GM19463 (cell line): ENCODE data around the gene CCM2.

Experiments used
- ATAC-seq: cut with Tn5 transposase; IDR thresholded peaks from one replicate; pipeline ENCODE4 v1.9.1; 2021; ENCODE audit warnings: mild to moderate bottlenecking, moderate library complexity; ENCODE audit not compliant: unreplicated experiment

CCM2 gene

GRCh38 chr7:45077579-45077978 lies 77.6 kb downstream of the CCM2 start:
- ATAC-seq, result no peak

- no peak for ATAC-seq
Measured at GRCh38 chr7:45078125-45078681, 78.2 kb downstream of the CCM2 start.

DNA sequence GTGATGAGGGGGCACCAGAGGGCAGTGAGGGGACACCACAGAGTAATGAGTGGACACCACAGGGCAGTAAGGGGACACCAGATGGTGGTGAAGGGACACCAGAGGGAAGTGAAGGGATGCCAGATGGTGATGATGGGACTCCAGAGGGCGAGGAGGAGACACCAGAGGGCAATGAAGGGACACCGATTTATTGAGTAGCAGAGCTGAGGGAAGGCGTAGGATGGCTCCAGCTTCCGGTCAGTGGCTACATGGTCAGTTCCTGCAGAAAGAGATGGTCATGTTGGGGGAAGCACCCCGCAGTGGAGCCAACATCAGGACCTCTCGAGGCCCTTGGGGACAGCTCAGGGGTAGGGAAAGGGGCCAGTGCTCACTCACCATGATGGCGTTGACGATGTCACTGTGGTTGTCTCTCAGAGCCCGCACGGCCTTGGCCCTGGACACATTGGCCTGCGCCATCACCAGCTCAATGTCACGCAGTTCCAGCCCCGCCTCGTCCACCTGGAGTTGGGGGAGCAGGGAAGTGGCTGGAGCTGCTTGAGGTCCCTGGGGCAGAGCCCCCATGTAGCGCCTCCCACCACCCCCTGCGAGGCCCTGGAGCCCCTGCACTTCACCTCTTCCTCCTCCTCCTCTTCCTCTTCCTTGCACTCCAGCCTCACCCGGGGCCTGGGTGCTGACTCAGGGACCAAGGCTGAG lies 80.4 kb downstream of the CCM2 start:
- ATAC-seq, result no peak

- no peak for ATAC-seq
Measured at GRCh38 chr7:45080958-45081669, 81.1 kb downstream of the CCM2 start.

DNA sequence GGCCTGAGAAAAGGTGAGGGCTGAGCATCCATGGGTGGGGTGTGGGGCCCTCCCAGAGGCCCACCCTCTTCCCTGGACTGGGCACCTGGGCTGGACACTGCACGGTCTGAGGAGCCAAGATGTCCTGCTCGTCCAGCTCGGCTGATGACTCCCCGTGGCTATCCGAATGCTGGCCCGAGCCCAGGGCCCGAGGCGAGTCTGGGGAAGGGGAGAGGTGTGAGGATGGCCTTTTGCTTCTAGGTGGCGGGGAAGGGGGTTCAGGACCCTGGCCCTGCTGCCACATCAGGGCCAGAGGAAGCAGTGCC lies 81.6 kb downstream of the CCM2 start:
- no peak for ATAC-seq

GRCh38 chr7:45082031-45082830 lies 82.2 kb downstream of the CCM2 start:
- no peak for ATAC-seq

DNA sequence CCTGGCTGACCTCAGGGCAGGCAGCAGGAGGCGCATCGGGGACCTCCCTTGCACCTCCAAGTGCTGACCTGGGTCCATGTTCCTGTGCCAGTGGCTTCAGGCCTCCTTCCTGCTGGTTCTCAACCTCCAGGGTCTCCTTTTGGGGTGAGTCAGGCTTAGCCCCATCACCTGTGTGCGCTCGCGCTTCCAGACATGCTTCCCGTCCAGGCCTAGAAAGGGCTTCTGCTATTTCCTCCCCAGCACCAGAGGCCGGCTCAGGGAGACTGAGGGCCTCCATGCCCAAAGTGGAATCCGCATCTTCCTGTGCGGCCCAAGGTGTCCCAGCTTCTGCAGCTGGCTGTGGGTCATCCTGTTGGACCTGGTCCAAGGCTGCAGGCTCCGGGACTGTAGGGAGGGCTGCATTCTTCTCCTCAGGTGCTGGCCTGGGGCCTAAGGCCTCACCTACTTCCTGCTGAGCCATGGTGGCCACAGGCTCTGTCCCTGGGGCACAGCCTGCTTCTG lies 82.9 kb downstream of the CCM2 start:
- ATAC-seq, result no peak

- ATAC-seq, result no peak
Measured at GRCh38 chr7:45084336-45084735, 84.3 kb downstream of the CCM2 start.

GRCh38 chr7:45084901-45085618 lies 85.1 kb downstream of the CCM2 start:
- no peak for ATAC-seq

DNA sequence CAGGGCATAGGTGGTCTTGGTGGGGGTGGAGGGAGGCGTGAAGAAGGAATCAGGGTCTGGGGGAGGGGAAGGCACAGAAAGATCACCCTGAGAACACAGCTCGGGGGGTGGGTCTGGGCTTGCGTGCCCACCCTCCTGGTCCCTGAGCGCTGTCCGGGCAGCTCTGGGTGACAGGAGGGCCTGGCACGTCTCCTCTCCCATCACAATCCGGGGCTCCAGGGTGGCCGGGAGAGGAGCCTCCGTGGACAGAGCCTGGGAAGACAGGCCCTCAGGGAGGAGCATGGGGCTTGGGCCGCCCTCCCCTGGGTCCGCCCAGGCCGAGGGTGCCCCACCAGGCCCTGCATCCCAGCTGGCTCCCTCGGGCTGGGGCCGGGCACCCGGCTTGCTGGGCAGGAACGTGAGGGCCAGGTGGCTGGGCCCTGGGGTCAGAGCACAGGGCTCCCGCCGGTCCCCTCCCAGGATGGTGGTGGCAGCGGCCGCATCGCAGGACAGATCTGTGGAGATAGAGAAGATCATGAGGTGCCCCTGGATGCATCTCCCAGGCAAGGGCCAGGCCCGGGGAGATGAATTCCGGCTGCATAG lies 85.7 kb downstream of the CCM2 start:
- no peak for ATAC-seq

GRCh38 chr7:45086331-45087065 lies 86.5 kb downstream of the CCM2 start:
- no peak for ATAC-seq

GRCh38 chr7:45087301-45088145 lies 87.5 kb downstream of the CCM2 start:
- no peak for ATAC-seq

DNA sequence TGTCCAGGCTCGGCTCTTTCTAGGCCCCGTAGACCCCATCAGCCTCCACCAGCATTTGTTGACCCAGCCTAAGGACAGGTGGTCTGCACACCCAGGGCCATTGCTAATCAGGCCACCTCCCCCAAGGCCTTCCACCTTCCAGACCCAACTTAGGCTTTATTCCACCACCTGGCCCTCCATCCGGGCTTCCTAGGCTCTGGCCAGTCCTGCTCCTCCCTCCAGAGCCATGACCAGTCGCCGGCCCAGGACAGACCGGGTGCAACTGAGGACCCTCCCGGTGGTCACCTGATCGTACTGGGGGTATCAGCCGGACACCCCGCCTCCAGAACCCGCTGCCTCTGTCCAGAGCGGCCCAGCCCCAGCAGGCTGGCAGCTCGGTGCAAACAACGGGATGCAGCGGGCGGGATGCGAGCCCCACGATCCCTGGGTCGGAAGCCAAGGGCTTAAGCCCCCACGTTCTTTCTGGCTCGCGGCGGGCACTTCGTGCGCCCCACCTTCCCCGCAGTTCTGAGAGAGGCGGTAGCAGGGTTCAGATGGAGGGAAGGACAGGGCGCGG lies 88.2 kb downstream of the CCM2 start:
- ATAC-seq, result no peak

DNA sequence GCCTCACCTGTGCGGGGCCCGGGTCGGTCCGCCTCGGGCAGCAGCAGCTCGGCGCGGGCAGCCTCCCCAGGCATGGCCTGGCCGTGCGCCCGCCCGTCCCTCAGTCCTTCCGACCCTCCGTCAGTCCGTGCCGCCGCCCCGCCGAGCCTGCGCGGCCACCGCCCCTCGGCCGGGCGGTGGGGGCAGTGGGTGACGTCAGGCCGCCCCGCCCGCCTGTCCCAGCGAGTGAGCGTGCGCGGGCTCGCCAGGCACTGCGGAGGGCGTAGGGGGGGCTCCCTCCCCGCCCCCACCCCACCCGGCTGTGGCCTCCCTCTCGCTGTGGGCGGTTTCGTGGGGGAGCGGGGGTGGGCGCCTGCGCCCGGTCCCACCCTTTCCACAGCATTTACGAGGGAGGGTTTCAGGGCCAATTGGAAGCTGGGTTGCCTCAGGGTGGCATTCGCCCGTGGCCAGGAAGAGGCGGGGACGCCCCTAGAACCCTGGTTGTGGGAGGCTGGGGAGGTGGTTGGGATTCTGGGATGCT lies 88.9 kb downstream of the CCM2 start, which contains the start of gene NACAD:
TSS of gene NACAD (minus strand) at position 149 of the 520 bp plus-strand sequence. CDS start at position 74, 75 bp downstream.
- ATAC-seq, result no peak

DNA sequence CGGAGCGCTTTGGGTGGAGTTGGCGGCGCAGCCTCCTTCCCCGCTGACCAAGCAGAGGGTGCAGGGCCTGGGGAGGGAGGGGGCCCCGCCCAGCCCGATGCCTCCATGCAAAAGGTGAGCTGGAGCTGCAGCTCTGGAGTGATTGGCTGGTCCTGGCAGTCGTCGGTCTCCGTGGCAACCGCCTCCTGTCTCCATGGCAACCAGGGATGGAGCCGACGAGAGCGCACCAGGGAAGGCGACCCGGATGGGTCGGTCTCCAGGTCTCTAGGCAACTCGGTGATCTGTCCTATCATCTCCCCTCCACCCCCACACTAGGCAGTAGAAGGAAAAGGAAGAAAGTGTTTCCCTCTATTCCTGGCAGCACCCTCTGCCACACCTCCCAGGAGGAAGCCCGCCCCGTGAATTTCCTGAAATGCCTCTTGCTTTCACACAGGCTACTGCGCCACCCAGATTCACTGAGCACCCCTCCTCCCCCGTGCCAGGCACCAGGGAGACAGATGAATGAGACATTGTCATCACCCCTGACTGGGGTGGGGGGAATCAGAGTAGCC lies 89.4 kb downstream of the CCM2 start:
- ATAC-seq, result no peak

GRCh38 chr7:45092100-45092930 lies 92.3 kb downstream of the CCM2 start:
- ATAC-seq, result no peak

DNA sequence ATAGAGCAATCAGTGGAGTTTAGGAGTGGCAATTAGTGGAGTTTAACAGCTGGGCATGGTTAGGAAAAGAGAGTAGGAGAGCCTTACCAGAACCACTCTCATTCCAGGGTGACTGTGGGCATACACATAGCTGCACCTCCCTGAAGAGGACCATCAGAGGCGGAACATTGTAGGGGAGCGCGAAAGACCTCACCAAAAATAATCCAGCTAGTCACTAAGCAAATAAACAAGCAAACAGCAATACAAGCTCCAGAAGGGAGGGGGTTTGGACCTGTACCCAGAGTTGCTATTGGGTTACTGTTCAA lies 92.9 kb downstream of the CCM2 start:
- no peak for ATAC-seq
